Pulmonary artery endothelial cell (primary cell): ENCODE measurements around the gene PLEKHJ1. TPM values are rescaled to one million over a fixed set of nuclear protein-coding genes. Genes with fewer than 3 reads are reported as not detected.

Experiments
- DNase-seq: peaks from one replicate; pipeline ENCODE4 v3.0.0-alpha.2; 2011; ENCODE audit warnings: low read depth, low spot score
- total RNA-seq: library from RNA; depleted of rRNA; stranded (reverse); fragments of >200 nt; gene quantifications from 2 replicates; pipeline ENCODE4 v1.2.3, GENCODE V29; 2014

Gene PLEKHJ1
- total RNA-seq, 1 donor from 2014 or later, result 55.3 TPM

- DNase-seq, result no peak
Observed at GRCh38 chr19:2270157-2270422, 34.0 kb upstream of the PLEKHJ1 start.

DNA sequence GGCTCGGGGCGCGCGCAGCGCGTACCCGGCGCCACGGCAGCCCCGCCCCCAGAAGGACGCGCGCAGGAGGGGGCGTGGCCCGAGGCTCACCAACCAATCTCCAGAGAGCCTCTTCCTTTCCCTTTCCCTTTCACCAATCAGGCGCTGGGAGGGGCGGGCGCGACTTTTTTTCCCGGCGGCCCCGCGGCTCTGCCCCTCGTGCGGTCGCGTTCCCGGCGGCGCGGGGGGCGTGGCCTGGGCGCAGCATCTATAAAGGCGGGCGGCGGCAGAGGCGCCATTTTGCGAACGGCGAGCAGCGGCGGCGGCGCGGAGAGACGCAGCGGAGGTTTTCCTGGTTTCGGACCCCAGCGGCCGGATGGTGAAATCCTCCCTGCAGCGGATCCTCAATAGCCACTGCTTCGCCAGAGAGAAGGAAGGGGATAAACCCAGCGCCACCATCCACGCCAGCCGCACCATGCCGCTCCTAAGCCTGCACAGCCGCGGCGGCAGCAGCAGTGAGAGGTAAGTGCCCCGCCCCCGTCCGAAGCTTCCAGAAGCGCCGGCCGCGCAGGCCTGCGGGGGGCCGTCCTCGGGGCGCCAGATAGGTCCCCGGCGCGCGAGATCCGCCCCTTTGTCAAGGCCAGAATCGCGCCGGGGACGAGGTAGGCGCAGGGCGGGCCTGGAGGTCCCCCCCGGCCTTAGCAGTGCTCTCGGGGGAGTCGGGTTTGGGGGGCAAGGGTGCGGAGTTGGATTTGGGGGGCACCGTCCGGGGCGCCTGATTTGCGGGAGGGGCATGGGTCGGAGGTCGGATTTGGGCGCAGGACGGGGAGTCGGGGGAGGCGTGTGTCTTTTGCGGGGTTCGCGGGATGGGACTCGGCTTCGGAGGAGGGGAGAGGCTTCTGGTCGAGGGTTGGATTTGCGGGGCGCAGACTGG is 33.4 kb upstream of the PLEKHJ1 start:
- peak; percentile 80 for DNase-seq

DNA sequence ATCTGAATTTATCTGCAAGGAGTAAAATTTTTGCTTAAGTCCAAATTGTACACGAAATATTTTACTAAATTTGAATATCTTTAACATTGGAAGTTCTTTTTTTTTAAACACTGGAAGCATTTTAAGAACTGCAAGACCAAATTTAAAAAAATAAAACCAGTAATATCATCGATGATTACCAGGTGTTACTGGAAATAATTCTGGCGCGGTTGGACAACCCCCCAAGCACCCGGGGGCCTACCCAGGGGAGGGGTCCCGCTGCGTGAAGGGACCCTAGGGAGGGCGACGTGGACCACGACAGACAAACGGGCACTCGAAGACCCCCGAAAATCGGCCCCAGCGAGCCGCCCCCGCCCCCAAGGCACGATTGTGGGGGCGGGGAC is 32.7 kb upstream of the PLEKHJ1 start:
- no peak for DNase-seq

GRCh38 chr19:2268480-2268830 is 32.3 kb upstream of the PLEKHJ1 start:
- no peak for DNase-seq

- peak; percentile 47 for DNase-seq
Observed at GRCh38 chr19:2266183-2266993, 30.3 kb upstream of the PLEKHJ1 start.

DNA sequence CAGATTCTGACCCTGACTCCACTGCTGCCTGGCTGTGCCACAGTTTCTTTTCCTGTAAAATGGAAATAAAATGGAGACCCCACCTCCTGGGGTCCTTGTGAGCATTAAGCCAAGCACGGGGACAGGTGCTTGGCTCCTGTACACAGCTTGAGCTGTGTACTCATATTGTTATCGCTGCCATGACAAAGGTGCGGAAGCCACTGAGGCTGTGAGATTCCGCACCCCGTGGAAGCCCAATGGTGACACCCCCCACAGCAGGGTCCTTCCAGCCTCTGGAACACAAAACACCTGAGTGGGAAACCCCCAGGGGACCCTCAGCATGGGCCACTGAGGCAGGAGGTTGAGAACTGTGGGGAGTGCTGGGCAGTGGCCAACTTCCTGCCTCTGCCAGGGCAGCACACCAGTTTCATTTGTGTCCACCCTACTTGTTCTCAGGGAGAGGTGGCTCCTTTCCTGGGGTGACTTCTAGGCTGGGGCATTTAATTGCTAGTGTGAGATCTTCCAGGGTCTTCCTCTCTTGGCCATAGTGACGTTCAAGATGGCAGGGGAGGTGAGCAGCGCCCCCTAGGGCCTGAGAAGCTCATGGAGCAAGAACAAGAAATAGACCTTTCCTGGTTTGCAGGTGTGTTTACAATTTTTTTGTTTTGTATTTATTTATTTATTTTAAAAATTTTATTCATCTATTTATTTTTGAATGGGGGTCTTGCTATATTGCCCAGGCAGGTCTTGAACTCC is 25.5 kb upstream of the PLEKHJ1 start:
- DNase-seq, result no peak

GRCh38 chr19:2260341-2260805 is 24.2 kb upstream of the PLEKHJ1 start:
- no peak for DNase-seq

DNA sequence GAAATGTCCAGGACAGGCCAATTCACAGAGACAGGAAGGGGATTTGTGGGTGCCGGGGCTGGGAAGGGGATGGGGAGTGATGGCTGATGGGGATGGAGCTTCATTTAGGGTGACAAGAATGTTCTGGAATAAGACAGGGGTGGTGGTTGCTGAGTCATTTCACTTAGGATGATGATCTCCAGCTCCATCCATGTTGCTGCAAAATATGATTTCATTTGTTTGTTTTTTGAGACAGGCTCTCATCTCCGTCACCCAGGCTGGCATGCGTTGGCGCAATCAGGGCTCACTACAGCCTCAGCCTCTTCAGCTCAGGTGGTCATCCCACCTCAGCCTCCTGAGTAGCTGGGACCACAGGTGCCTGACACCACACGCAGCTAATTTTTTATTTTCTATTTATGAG is 23.2 kb upstream of the PLEKHJ1 start:
- DNase-seq, result no peak

DNA sequence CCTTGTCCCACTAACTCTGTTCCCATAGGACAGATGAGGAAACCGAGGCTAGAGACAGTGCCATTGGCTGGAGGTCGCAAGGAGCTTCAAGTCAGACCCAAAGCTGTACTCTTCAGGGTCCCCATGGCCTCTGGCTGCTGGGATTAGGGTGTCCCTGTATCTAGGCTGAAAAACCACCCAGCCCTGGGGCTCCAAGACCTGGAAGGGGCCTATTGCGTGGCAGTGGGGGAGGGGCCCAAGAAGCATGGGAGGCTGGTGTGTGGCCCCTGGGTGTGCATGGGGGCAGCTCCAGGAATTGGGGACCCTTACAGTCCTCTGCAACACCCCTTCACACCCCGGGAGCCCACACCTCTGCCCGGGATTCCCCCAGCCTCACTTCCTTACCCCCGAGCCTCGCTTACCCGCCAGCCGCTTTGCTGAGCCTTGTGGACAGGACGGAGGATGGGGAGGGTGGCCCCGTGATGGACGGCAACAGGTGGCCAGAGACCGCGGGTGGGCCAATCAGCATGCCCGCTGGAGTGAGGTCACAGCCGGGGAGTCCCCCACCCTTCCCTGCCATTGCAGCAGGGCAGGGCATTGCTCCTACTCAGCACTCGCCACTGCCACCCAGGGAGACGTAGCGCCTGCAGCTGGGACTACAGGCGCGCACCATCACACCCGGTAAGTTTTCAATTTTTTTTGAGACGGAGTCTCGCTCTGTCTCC is 20.0 kb upstream of the PLEKHJ1 start, which contains the start of gene JSRP1:
JSRP1 (minus strand) TSS at position 436 of the 704 bp plus-strand sequence. CDS start 1,103 bp downstream, outside the sequence.
- DNase-seq, result no peak

DNA sequence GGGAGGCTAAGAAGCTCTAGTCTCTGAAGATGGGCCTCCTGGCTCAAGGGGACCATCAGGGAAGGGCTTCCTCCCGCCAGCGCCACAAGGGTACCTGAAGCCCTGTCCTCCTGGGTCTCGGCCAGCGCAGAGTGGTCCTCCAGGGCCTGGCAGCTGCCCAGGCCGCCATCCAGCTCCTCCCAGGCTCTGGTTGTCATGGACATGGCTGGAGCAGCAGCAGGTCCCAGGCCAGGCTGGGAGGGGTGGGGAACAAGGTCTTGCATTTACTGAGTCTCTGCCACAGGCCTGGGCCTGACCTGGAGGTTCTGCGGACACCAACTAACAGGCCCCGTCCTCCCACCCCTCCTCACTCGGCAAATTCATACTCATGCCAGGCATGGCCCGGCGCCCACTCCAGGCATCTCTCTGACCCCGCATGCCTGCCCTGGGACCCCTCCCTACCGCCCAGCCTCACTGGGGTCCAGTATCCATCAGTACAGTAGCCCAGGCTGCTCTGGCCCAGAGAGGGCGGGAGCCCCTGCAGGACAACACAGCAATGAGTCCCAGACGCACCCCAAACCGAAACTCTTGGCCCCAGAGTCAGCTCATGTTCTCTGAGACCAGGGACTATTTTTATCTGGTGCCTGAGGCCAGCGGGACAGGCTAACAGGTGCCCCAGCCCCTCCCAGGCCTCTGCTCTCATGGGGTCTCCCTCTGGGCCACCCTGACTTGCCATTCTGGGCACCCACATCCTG is 19.1 kb upstream of the PLEKHJ1 start:
- DNase-seq, result no peak

DNA sequence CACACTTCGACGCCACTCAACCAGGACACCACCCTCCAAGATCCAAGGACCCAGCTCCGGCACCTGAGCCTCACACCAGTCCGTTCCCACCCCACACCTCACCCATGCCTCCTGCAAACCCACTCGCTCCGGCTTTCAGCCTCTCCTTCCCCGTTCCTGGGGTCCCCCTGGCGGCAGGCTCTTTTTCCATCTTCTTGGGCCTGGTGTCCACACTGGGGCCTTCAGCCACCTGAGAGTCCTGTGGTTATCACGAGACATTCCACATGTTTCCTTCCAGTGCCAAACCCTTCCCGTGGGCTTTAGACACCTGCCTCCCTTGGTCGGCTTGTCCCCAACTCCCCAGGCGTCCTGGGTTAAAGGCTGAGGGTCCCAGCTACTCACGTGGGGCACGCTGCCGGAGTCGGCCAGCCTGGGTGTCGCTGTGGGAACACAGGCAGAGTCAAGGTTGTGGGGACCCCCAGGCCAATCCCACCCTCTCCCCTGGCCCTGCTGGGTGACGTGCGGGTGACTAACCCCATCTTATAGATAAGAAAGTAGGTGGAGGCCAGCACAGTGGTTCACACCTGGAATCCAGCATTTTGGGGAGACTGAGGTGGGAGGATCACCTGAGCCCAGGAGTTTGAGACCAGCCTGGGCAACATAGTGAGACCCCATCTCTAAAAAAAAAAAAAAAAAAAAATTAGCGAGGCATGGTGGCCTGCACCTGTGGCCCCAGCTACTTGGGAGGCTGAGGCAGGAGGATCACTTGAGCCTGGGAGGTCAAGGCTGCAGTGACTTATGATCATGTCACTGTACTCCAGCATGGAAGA is 18.1 kb upstream of the PLEKHJ1 start:
- DNase-seq, result no peak

- no peak for DNase-seq
Observed at GRCh38 chr19:2253106-2254063, 17.3 kb upstream of the PLEKHJ1 start.

GRCh38 chr19:2252797-2253105 is 16.6 kb upstream of the PLEKHJ1 start:
- no peak for DNase-seq

GRCh38 chr19:2252055-2252796 is 16.1 kb upstream of the PLEKHJ1 start:
- DNase-seq, result no peak

- DNase-seq, result no peak
Observed at GRCh38 chr19:2251106-2252054, 15.3 kb upstream of the PLEKHJ1 start.

DNA sequence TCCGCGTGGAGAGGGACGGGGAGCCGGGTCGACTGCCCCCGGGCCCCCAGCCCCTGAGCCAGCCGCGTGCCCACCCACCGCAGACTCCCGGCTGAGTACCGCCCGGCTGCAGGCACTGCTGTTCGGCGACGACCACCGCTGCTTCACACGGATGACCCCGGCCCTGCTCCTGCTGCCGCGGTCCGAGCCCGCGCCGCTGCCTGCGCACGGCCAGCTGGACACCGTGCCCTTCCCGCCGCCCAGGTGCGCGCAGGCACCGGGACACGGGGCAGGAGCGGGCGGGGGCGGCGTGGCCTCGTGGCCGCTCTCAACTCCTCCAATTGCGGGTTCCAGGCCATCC is 14.6 kb upstream of the PLEKHJ1 start:
- no peak for DNase-seq
